Left ventricle myocardium inferior (tissue), 1 donor: ENCODE measurements around the gene NSD1. TPM values are rescaled to one million over a fixed set of nuclear protein-coding genes. Genes with fewer than 3 reads are reported as not detected.
A peak's percentile ranks its signal among the peaks of the same experiment; 100 is the strongest.

ENCODE experiments used
- DNase-seq: peaks from one replicate; pipeline ENCODE4 v3.0.0-alpha.2; 2020
- H3K27ac ChIP-seq: fragments of 200-600 bp; replicated peaks from 2 replicates; pipeline ENCODE4 v1.8.0; 2021
- H3K27me3 ChIP-seq: fragments of 200-600 bp; 2 replicates; pipeline ENCODE4 v1.8.0; 2021; ENCODE audit warnings: low read depth
- H3K36me3 ChIP-seq: fragments of 200-600 bp; 2 replicates; pipeline ENCODE4 v1.8.0; 2021
- H3K4me1 ChIP-seq: fragments of 200-600 bp; 2 replicates; pipeline ENCODE4 v1.8.0; 2021
- H3K4me3 ChIP-seq: fragments of 200-600 bp; 2 replicates; pipeline ENCODE4 v1.8.0; 2021; ENCODE audit warnings: mild to moderate bottlenecking, moderate library complexity
- H3K9me3 ChIP-seq: fragments of 200-600 bp; replicated peaks from 2 replicates; pipeline ENCODE4 v1.8.0; 2021
- CTCF ChIP-seq: fragments of 200-600 bp; IDR thresholded peaks from 2 replicates; pipeline ENCODE4 v1.8.0; 2021; ENCODE audit warnings: antibody characterized with exemption, mild to moderate bottlenecking, borderline replicate concordance
- intact Hi-C: fragments of 100-400 bp; cut with micrococcal nuclease; formaldehyde crosslinking; loops from one replicate; pipeline ENCODE4 v1.11.0; 2022
- total RNA-seq: library from RNA; stranded (reverse); fragmentation: NEBNext Ultra II Directional; extraction: Animal tissue kit (Norgen Biotek cat#: 25700); gene quantifications from one replicate; pipeline ENCODE4 v1.2.1, GENCODE V29; 2021
- donor health status: DM: no; HTN: yes; CAD: no; lungs with severe emphysema.

The NSD1 gene
- total RNA-seq, 1 donor from 2014 or later = 40.8 TPM

DNA sequence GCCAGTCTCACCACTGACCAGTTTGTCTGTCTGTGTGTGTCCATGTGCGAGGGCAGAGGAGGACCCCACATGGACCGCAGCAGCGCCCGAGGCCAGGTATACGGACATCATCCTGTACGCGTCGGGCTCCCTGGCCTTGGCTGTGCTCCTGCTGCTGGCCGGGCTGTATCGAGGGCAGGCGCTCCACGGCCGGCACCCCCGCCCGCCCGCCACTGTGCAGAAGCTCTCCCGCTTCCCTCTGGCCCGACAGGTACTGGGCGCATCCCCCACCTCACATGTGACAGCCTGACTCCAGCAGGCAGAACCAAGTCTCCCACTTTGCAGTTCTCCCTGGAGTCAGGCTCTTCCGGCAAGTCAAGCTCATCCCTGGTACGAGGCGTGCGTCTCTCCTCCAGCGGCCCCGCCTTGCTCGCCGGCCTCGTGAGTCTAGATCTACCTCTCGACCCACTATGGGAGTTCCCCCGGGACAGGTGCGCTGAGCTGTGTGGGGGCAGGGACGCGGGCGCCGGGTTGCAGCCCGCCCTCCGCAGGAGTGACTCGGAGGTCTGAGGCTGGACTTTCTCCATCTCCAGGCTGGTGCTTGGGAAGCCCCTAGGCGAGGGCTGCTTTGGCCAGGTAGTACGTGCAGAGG lies 40.4 kb upstream of the NSD1 start:
- no peaks in the 10 kb centered on the region for H3K36me3 ChIP-seq
- TF ChIP-seq CTCF = no peak
- H3K4me3 ChIP-seq = no peak overlapping the region
- no peak overlapping the region for H3K27ac ChIP-seq
- intact Hi-C loops = no loop called here
- DNase-seq = no peak
- H3K27me3 ChIP-seq = peaks cover 33% of the 10 kb centered on the region
- H3K4me1 ChIP-seq = peaks cover 42% of the 10 kb centered on the region
- H3K9me3 ChIP-seq = no peaks in the 10 kb centered on the region

DNA sequence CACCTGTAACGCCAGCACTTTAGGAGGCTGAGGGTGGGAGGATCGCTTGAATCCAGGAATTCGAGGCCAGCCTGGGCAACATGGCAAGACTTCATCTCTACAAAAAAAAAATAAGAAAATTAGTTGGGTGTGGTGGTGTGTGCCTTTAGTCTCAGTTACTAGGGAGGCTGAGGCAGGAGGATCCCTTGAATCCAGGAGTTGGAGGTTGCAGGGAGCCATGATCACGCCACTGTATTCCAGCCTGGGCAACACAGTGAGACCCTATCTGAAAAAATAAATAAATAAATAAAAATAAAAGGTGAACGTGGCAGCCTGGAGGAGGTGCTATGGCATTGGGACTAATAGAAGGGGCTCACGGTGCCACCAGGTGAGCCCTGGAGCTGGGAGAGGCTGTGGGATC lies 39.8 kb upstream of the NSD1 start:
- Histone ChIP-seq H3K9me3 (no peaks in the 10 kb centered on the region), H3K36me3 (no peaks in the 10 kb centered on the region), H3K4me1 (peaks cover 43% of the 10 kb centered on the region), H3K27ac (peak overlapping the region; percentile 77), H3K4me3 (no peak overlapping the region), H3K27me3 (peaks cover 27% of the 10 kb centered on the region)
- intact Hi-C loops = no loop called here
- TF ChIP-seq CTCF = no peak
- no peak for DNase-seq

- Histone ChIP-seq H3K4me3 (no peak overlapping the region), H3K9me3 (no peaks in the 10 kb centered on the region), H3K36me3 (no peaks in the 10 kb centered on the region), H3K27ac (peak overlapping the region; percentile 77), H3K27me3 (peaks cover 21% of the 10 kb centered on the region), H3K4me1 (peaks cover 36% of the 10 kb centered on the region)
- peak; percentile 90 for DNase-seq
- intact Hi-C loops = no loop called here
- no peak for TF ChIP-seq CTCF
Measured at GRCh38 chr5:177094224-177095087, 39.1 kb upstream of the NSD1 start.

DNA sequence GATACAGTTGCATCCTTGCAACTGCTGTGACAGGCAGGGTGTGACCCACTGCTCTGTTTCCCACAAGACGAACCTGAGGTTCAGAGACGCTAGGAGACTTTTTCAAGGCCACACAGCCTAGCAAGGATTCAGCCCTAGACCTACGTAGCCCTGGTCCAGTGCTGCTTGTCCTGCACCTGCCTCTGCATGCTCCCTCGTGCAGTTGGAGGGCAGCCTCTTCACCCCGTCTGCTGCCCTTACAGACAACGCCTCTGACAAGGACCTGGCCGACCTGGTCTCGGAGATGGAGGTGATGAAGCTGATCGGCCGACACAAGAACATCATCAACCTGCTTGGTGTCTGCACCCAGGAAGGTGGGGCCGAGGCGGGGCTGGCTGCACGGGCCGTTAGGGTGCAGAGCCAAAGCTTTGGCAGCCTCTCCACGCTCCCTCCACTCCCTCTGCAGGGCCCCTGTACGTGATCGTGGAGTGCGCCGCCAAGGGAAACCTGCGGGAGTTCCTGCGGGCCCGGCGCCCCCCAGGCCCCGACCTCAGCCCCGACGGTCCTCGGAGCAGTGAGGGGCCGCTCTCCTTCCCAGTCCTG lies 38.4 kb upstream of the NSD1 start:
- intact Hi-C loops = no loop called here
- no peak for DNase-seq

More for the DNA sequence above, 38.4 kb upstream of the NSD1 start:
- Histone ChIP-seq H3K4me3 (no peak overlapping the region), H3K36me3 (no peaks in the 10 kb centered on the region), H3K9me3 (no peaks in the 10 kb centered on the region), H3K4me1 (peaks cover 33% of the 10 kb centered on the region), H3K27ac (peak overlapping the region; percentile 77), H3K27me3 (peaks cover 16% of the 10 kb centered on the region)
- no peak for TF ChIP-seq CTCF
